K562 (cell line): ENCODE data around the gene IQGAP3. TPM values are rescaled to one million over a fixed set of nuclear protein-coding genes. Genes with fewer than 3 reads are reported as not detected.
"Not testable (repeated sequence)": the region's sequence is repeated elsewhere in the genome, so short reads cannot be mapped to it uniquely, and the experiment has no call there.

ENCODE experiments used
- ATAC-seq: fragments of 200-7000 bp; cut with Tn5 transposase; 3 replicates; pipeline ENCODE4 v1.9.1; 2020; ENCODE audit warnings: moderate library complexity
- BruUV-seq: library from RNA; stranded (reverse); fragments of 400-500 nt; replicated peaks from 2 replicates; lab custom pipeline; 2021; lab: Mats Ljungman, UMichigan
- CTCF ChIA-PET: fragments of 300-600 bp; formaldehyde crosslinking; extraction: SDS; loops from one replicate; lab custom pipeline; 2021; ENCODE audit warnings: low intra/inter-chr PET ratio; lab: Yijun Ruan, JAX
- POLR2A ChIA-PET: fragments of 300-600, 350-650 bp; sonication (Branson Sonifier 250); formaldehyde crosslinking; extraction: SDS; loops from one replicate; lab custom pipeline; 2021; ENCODE audit warnings: antibody characterized with exemption, inconsistent platforms; lab: Yijun Ruan, JAX
- DNase-seq, 4 experiments: peaks; one replicate each; pipeline versions ENCODE4 v3.0.0 to v3.0.0-alpha.2; 2011 to 2018; ENCODE audit warnings: low spot score in 3 of 4, mixed read lengths in 3 of 4; ENCODE audit errors: extremely low read depth in 1 of 4
- FAIRE-seq: peaks from 2 replicates; lab custom pipeline; 2011; peaks lifted over from hg19 to GRCh38; lab: Jason Lieb, UNC
- H2AFZ ChIP-seq: 2 replicates; pipeline ENCODE4 v1.6.0; 2011; ENCODE audit warnings: low read depth, low read length, control low read depth, inconsistent platforms
- H3K27ac ChIP-seq: fragments of 200-600 bp; 3 replicates; pipeline ENCODE4 v1.8.0; 2011; ENCODE audit warnings: low read depth, mild to moderate bottlenecking, control low read depth, inconsistent platforms, low read length, moderate library complexity, mixed read lengths; ENCODE audit errors: extremely low read depth
- H3K27me3 ChIP-seq, 2 experiments: fragments of 300-600 bp in 1 of 2; 2 replicates in 1 of 2; 3 replicates in 1 of 2; pipeline versions ENCODE4 v1.6.0 to v1.8.0; 2011; ENCODE audit warnings: inconsistent platforms in 2 of 2, low read length in 2 of 2, mild to moderate bottlenecking in 1 of 2, mixed read lengths in 1 of 2, moderate library complexity in 1 of 2; ENCODE audit not compliant: control insufficient read depth in 2 of 2, insufficient read depth in 2 of 2
- H3K36me3 ChIP-seq: fragments of 300-600 bp; 3 replicates; pipeline ENCODE4 v1.8.0; 2011; ENCODE audit warnings: mild to moderate bottlenecking, low read length, inconsistent platforms; ENCODE audit not compliant: control insufficient read depth, insufficient read depth
- H3K4me1 ChIP-seq, 2 experiments: fragments of 200-600 bp in 1 of 2; replicated peaks in 1 of 2; 2 replicates in 1 of 2; 3 replicates in 1 of 2; pipeline versions ENCODE4 v1.5.1 to v1.8.0; 2011; ENCODE audit warnings: inconsistent platforms in 2 of 2, low read length in 2 of 2, mild to moderate bottlenecking in 1 of 2, mixed read lengths in 1 of 2, moderate library complexity in 1 of 2; ENCODE audit not compliant: control insufficient read depth in 2 of 2, insufficient read depth in 2 of 2
- H3K4me2 ChIP-seq: 2 replicates; pipeline ENCODE4 v1.6.1; 2011; ENCODE audit warnings: low read length, control low read depth, inconsistent platforms, mixed read lengths; ENCODE audit not compliant: insufficient read depth
- H3K4me3 ChIP-seq: fragments of 200-600 bp; sonication (generic), shearing (Covaris generic); 2 replicates; pipeline ENCODE4 v1.5.1; 2016; ENCODE audit warnings: control low read depth, inconsistent platforms
- H3K79me2 ChIP-seq: fragments of 200-600 bp; 3 replicates; pipeline ENCODE4 v1.8.0; 2011; ENCODE audit warnings: low read length, inconsistent platforms; ENCODE audit not compliant: control insufficient read depth, insufficient read depth
- H3K9ac ChIP-seq, 2 experiments: 2 replicates each; pipeline versions ENCODE4 v1.6.0 to v1.6.1; 2011; ENCODE audit warnings: low read depth in 2 of 2, low read length in 2 of 2, control low read depth in 1 of 2, inconsistent platforms in 1 of 2, mild to moderate bottlenecking in 1 of 2, mixed read lengths in 1 of 2; ENCODE audit not compliant: insufficient read depth in 1 of 2
- H3K9me1 ChIP-seq: one replicate; pipeline ENCODE4 v1.6.0; 2011; ENCODE audit warnings: inconsistent platforms, mild to moderate bottlenecking, low read length, moderate library complexity; ENCODE audit not compliant: control insufficient read depth, insufficient read depth
- H3K9me3 ChIP-seq: replicated peaks from 2 replicates; pipeline ENCODE4 v1.5.1; 2011; ENCODE audit warnings: low read depth, low read length, inconsistent platforms; ENCODE audit not compliant: control insufficient read depth, insufficient read depth
- H4K20me1 ChIP-seq: replicated peaks from 2 replicates; pipeline ENCODE4 v1.6.1; 2011; ENCODE audit warnings: low read length, inconsistent platforms, mixed read lengths; ENCODE audit not compliant: control insufficient read depth, insufficient read depth
- BCOR ChIP-seq: fragments of 450-650 bp; IDR thresholded peaks from 2 replicates; pipeline ENCODE4 v1.6.1; 2016
- COPS2 ChIP-seq: fragments of 450-650 bp; conservative IDR thresholded peaks from 2 replicates; pipeline ENCODE4 v1.6.1; 2016; ENCODE audit warnings: mild to moderate bottlenecking, moderate library complexity
- LCOR ChIP-seq: sonication (generic); formaldehyde crosslinking; IDR thresholded peaks from 2 replicates; pipeline ENCODE4 v1.8.0; 2022; ENCODE audit warnings: mild to moderate bottlenecking, missing genetic modification reagents
- REST ChIP-seq, 2 experiments: fragments of 450-650 bp; formaldehyde crosslinking in 1 of 2; IDR thresholded peaks; 2 replicates each; pipeline versions ENCODE4 v1.4.0 to v1.6.1; 2014 to 2020; ENCODE audit warnings: mild to moderate bottlenecking in 2 of 2, borderline replicate concordance in 1 of 2, low read depth in 1 of 2
- STAG1 ChIP-seq: sonication (generic); formaldehyde crosslinking; IDR thresholded peaks from 2 replicates; pipeline ENCODE4 v1.5.0; 2020; ENCODE audit warnings: missing genetic modification reagents, borderline replicate concordance
- ZBED1 ChIP-seq: IDR thresholded peaks from 2 replicates; pipeline ENCODE4 v1.6.1; 2014
- ZNF146 ChIP-seq: IDR thresholded peaks from one replicate; pipeline ENCODE4 v1.6.1; 2018; ENCODE audit warnings: missing compliant biosample characterization; ENCODE audit not compliant: unreplicated experiment
- ZNF384 ChIP-seq: IDR thresholded peaks from 2 replicates; pipeline ENCODE4 v1.6.1; 2012; ENCODE audit warnings: low read depth, low read length, improper control_type of control experiment
- WGBS: fragments of 100-300 bp; shearing (Covaris generic); methylation state at CpG from one replicate; pipeline ENCODE4 v1.1.6; 2016; ENCODE audit warnings: low coverage, mixed read lengths; ENCODE audit not compliant: insufficient coverage; ENCODE audit errors: missing lambda C conversion rate; 5-methylcytosine and 5-hydroxymethylcytosine counted together
- in situ Hi-C: fragments of 300-500 bp; cut with MboI; formaldehyde crosslinking; loops from 4 replicates; pipeline ENCODE4 v1.15.0; 2018; ENCODE audit warnings: inconsistent platforms, mixed read lengths
- intact Hi-C: fragments of 100-400 bp; cut with micrococcal nuclease; formaldehyde crosslinking; loops from 2 replicates; pipeline ENCODE4 v1.14.2; 2022
- polyA plus RNA-seq, 8 experiments: library from polyadenylated mRNA; depleted of rRNA in 4 of 8; stranded (reverse) in 5 of 8; unstranded in 3 of 8; fragments of >200 nt; fragmentation: Nextera tagmentation in 2 of 8; fragmentation: Illumina TruSeq in 1 of 8; extraction: Ambion mirVana in 2 of 8; extraction: Trizol in 1 of 8; gene quantifications; 2 replicates each; pipeline versions ENCODE4 v1.2.1 to v1.2.3, GENCODE V29; 2011 to 2014; ENCODE audit warnings: inconsistent platforms in 1 of 8, missing spikeins in 1 of 8
- total RNA-seq, 7 experiments: library from RNA; depleted of rRNA in 6 of 7; stranded (reverse); fragments of >200 nt in 6 of 7; fragmentation: Illumina TruSeq in 2 of 7; extraction: Trizol in 2 of 7; gene quantifications; 2 replicates each; pipeline versions ENCODE4 v1.2.1 to v1.2.3, GENCODE V29; 2011 to 2021; ENCODE audit warnings: low replicate concordance in 1 of 7

IQGAP3 gene
- total and polyA plus RNA-seq, 9 of the 15 experiments (the other 6 are each of a cell fraction or from before 2014, with no cell fraction given): 1.4 to 16.6 (median 11.9) TPM

- H4K20me1 ChIP-seq, H3K4me1 ChIP-seq, H3K4me3 ChIP-seq, H3K27me3 ChIP-seq, intact Hi-C loops, DNase-seq, H3K79me2 ChIP-seq, H3K9me3 ChIP-seq, FAIRE-seq, H2AFZ ChIP-seq, H3K4me2 ChIP-seq, ATAC-seq, H3K9me1 ChIP-seq, H3K27ac ChIP-seq, BruUV-seq, H3K9ac ChIP-seq, in situ Hi-C loops, H3K36me3 ChIP-seq: not testable (repeated sequence)
- CTCF ChIA-PET: interaction anchor here (0.7 to 3.1 kb wide), 6 partner anchors 25 to 224 kb away, joined by 3 to 77 read pairs (median 8); no protein-coding TSS in a partner anchor
- WGBS: 22% methylated on average over 8 of the region's 9 CpGs
- TF ChIP-seq BCOR (peak; percentile 54; the same call in 1 of the 2 replicates), ZNF146 (peak; percentile 85)
- POLR2A ChIA-PET: interaction anchor here (0.8 kb wide), 1 partner anchor 13 kb away, joined by 3 read pairs; no protein-coding TSS in a partner anchor
These were observed 37.7 kb upstream of the IQGAP3 start for GRCh38 chr1:156610072-156610471.

- Histone ChIP-seq H3K36me3 (no peaks in the 10 kb centered on the region), H3K27ac (no peak overlapping the region), H3K9ac (no peak overlapping the region), H3K79me2 (no peaks in the 10 kb centered on the region), H3K4me3 (no peak overlapping the region), H3K27me3 (no peaks in the 10 kb centered on the region), H3K4me2 (no peak overlapping the region; the same call in 1 of the 2 replicates), H2AFZ (no peak overlapping the region), H3K9me1 (no peaks in the 10 kb centered on the region), H3K9me3 (no peaks in the 10 kb centered on the region), H3K4me1 (peaks cover 0 to 2% of the 10 kb centered on the region in 2 experiments; a peak in 2 of 5 replicates), H4K20me1 (no peaks in the 10 kb centered on the region)
- 8% methylated on average over 6 of the region's 6 CpGs for WGBS
- in situ Hi-C loops: no loop called here
- POLR2A ChIA-PET: interaction anchor here (0.9 to 1.2 kb wide), 3 partner anchors 15 to 22 kb away, joined by 4 to 6 read pairs (median 4); partner anchors contain the start of gene NAXE
- BruUV-seq: no TSS peak
- FAIRE-seq (peak; percentile 81), ATAC-seq (peak; percentile 94), DNase-seq (peak; percentile 58 to 62 (median 60))
- intact Hi-C loops: loop anchor here (1.0 to 2.0 kb wide), 3 partner anchors 25 to 226 kb away; no protein-coding TSS in a partner anchor
- CTCF ChIA-PET: interaction anchor here (0.6 to 3.1 kb wide), 12 partner anchors 21 to 226 kb away, joined by 3 to 77 read pairs (median 5); no protein-coding TSS in a partner anchor
- no peak for TF ChIP-seq LCOR (CRISPR knock-in tag)
- TF ChIP-seq ZBED1: no peak
- peak; percentile 54; the same call in 1 of the 2 replicates for TF ChIP-seq STAG1
- TF ChIP-seq COPS2: no peak
- TF ChIP-seq ZNF384: no peak
- peak; percentile 61; the same call in 1 of the 2 replicates for TF ChIP-seq REST (IDR thresholded peaks at IDR 0.05; ENCODE audit: borderline replicate concordance)
- TF ChIP-seq REST (CRISPR knock-in tag; IDR thresholded peaks at IDR 0.05; ENCODE audit: low read depth): no peak
These were observed 36.6 kb upstream of the IQGAP3 start for GRCh38 chr1:156608981-156609380.
